ENCODE data around the gene ABR.

ABR gene

GRCh38 chr17:1025733-1026598 lies 153.8 kb downstream of the ABR start:
- no peak for DNase-seq

- no peak for DNase-seq
Observed at GRCh38 chr17:1024076-1024475, 155.7 kb downstream of the ABR start.

- DNase-seq, result no peak
Observed at GRCh38 chr17:1022278-1023024, 157.3 kb downstream of the ABR start.

- no peak for DNase-seq
Observed at GRCh38 chr17:1021147-1021546, 158.6 kb downstream of the ABR start.

GRCh38 chr17:1019451-1019850 lies 160.3 kb downstream of the ABR start:
- no peak for DNase-seq

GRCh38 chr17:1018547-1018946 lies 161.2 kb downstream of the ABR start:
- no peak for DNase-seq

GRCh38 chr17:1013729-1014090 lies 166.1 kb downstream of the ABR start:
- DNase-seq, result no peak

GRCh38 chr17:1012823-1013728 lies 166.7 kb downstream of the ABR start:
- no peak for DNase-seq

- no peak for DNase-seq
Observed at GRCh38 chr17:1011760-1012735, 167.7 kb downstream of the ABR start.

- no peak for DNase-seq
Observed at GRCh38 chr17:1011138-1011537, 168.6 kb downstream of the ABR start.

GRCh38 chr17:1010586-1010985 lies 169.2 kb downstream of the ABR start:
- DNase-seq, result no peak

GRCh38 chr17:1010086-1010450 lies 169.7 kb downstream of the ABR start:
- DNase-seq, result no peak

GRCh38 chr17:1009229-1010085 lies 170.3 kb downstream of the ABR start:
- DNase-seq, result no peak

- DNase-seq, result no peak
Observed at GRCh38 chr17:1008008-1008761, 171.6 kb downstream of the ABR start.

GRCh38 chr17:1007310-1008007 lies 172.3 kb downstream of the ABR start:
- DNase-seq, result no peak

GRCh38 chr17:1006054-1006453 lies 173.7 kb downstream of the ABR start:
- no peak for DNase-seq

- no peak for DNase-seq
Observed at GRCh38 chr17:1005361-1005946, 174.3 kb downstream of the ABR start.

GRCh38 chr17:1004769-1005295 lies 174.9 kb downstream of the ABR start:
- DNase-seq, result no peak
